Suprapubic skin (tissue), 4 donors: ENCODE results near the gene PACRG. TPM values are rescaled to one million over a fixed set of nuclear protein-coding genes. Genes with fewer than 3 reads are reported as not detected.

Experiments
- DNase-seq, 2 donors: peaks; one replicate each; pipeline ENCODE4 v3.0.0-alpha.2; 2019; ENCODE audit warnings: low spot score in 2 of 2
- H3K27ac ChIP-seq: fragments of 200-600 bp; sonication (generic); one replicate; pipeline ENCODE4 v1.5.1; 2019
- H3K27me3 ChIP-seq: fragments of 200-600 bp; sonication (generic); one replicate; pipeline ENCODE4 v1.5.1; 2019
- H3K36me3 ChIP-seq: fragments of 200-600 bp; sonication (generic); one replicate; pipeline ENCODE4 v1.5.1; 2019
- H3K4me1 ChIP-seq: fragments of 200-600 bp; sonication (generic); one replicate; pipeline ENCODE4 v1.5.1; 2019
- H3K4me3 ChIP-seq: fragments of 200-600 bp; sonication (generic); one replicate; pipeline ENCODE4 v1.5.1; 2019; ENCODE audit warnings: mild to moderate bottlenecking
- H3K9me3 ChIP-seq: fragments of 200-600 bp; sonication (generic); one replicate; pipeline ENCODE4 v1.5.1; 2019
- EP300 ChIP-seq: sonication (generic); formaldehyde crosslinking; IDR thresholded peaks from one replicate; pipeline ENCODE4 v1.6.1; 2017; ENCODE audit warnings: antibody characterized with exemption
- POLR2A ChIP-seq, 2 donors: fragments of 450-650 bp; IDR thresholded peaks; one replicate each; pipeline ENCODE4 v1.6.1; 2017; ENCODE audit warnings: antibody characterized with exemption in 2 of 2, mild to moderate bottlenecking in 2 of 2, moderate library complexity in 2 of 2
- POLR2AphosphoS5 ChIP-seq, 3 donors: sonication (generic); formaldehyde crosslinking; IDR thresholded peaks; one replicate each; pipeline ENCODE4 v1.6.1; 2017; ENCODE audit warnings: antibody characterized with exemption in 3 of 3
- WGBS: methylation state at CpG from one replicate; pipeline ENCODE4 v1.1.5; 2018; 5-methylcytosine and 5-hydroxymethylcytosine counted together
- total RNA-seq, 4 donors: library from RNA; depleted of rRNA; stranded (reverse); fragments of >200 nt; gene quantifications; one replicate each; pipeline ENCODE4 v1.1.0, GENCODE V29; 2016
- TF ChIP-seq, protein P1 (sequence below), 2 donors: fragments of 200-600 bp in 1 of 2; fragments of 450-650 bp in 1 of 2; sonication (generic) in 1 of 2; IDR thresholded peaks; one replicate each; pipeline ENCODE4 v1.5.1; 2016 to 2019; ENCODE audit warnings: antibody characterized with exemption in 2 of 2, mild to moderate bottlenecking in 1 of 2, moderate library complexity in 1 of 2

The PACRG gene
- total RNA-seq, 4 donors from 2014 or later, result 1.1 to 2.3 (median 2.0) TPM

DNA sequence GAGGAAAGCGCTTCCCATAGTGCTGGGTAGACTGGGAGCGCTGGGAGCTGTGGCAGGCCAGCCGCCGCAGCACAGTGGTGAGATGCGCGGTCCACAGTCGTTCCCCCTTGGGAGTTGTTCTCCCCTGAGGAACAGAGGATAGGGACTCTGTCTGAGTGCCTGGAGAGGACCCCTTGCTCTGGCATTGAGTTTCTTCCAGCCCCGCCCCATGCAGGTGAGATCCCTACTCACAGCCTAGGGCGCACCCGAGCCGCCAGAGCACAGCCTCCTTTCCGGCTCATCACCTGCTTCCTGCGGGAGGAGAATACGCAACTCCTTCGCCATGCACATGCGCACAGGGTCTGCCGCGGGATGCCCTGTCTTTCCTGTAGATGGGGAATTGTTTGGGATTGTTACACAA is 140.6 kb downstream of the PACRG start:
- H3K4me1 ChIP-seq, result no peaks in the 10 kb centered on the region
- 92% methylated on average over 18 of the region's 18 CpGs for WGBS
- no peaks in the 10 kb centered on the region for H3K27me3 ChIP-seq
- DNase-seq, result no peak
- no peak overlapping the region for H3K4me3 ChIP-seq
- TF ChIP-seq, protein P1, sequence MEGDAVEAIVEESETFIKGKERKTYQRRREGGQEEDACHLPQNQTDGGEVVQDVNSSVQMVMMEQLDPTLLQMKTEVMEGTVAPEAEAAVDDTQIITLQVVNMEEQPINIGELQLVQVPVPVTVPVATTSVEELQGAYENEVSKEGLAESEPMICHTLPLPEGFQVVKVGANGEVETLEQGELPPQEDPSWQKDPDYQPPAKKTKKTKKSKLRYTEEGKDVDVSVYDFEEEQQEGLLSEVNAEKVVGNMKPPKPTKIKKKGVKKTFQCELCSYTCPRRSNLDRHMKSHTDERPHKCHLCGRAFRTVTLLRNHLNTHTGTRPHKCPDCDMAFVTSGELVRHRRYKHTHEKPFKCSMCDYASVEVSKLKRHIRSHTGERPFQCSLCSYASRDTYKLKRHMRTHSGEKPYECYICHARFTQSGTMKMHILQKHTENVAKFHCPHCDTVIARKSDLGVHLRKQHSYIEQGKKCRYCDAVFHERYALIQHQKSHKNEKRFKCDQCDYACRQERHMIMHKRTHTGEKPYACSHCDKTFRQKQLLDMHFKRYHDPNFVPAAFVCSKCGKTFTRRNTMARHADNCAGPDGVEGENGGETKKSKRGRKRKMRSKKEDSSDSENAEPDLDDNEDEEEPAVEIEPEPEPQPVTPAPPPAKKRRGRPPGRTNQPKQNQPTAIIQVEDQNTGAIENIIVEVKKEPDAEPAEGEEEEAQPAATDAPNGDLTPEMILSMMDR (IDR thresholded peaks at IDR 0.05), result no peak
- TF ChIP-seq POLR2A (IDR thresholded peaks at IDR 0.05) (no peak), POLR2AphosphoS5 (IDR thresholded peaks at IDR 0.05) (no peak), EP300 (no peak)
- no peaks in the 10 kb centered on the region for H3K36me3 ChIP-seq
- H3K27ac ChIP-seq, result no peak overlapping the region
- H3K9me3 ChIP-seq, result no peaks in the 10 kb centered on the region

DNA sequence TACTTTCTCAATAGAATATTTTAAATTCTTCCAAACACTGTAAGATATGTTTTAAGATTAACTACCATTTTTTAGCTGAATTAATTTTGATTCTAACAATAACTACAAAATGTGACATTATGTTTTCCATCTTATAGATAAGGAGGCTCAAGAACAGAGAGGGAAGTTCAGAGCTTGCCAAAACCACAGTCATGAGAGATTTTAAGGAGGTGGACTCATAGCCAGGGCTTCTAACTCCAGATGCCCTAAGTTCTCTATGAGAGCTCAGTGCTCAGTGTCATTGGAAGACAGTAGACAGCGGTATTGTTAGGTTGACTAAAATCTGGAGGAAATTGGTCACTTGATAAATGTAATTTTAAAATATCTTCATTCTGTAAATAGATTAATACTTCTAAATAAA is 144.2 kb downstream of the PACRG start:
- TF ChIP-seq POLR2AphosphoS5 (IDR thresholded peaks at IDR 0.05) (no peak), EP300 (no peak), POLR2A (IDR thresholded peaks at IDR 0.05) (no peak)
- TF ChIP-seq, protein P1 (IDR thresholded peaks at IDR 0.05), result no peak
- H3K27ac ChIP-seq, result no peak overlapping the region
- H3K36me3 ChIP-seq, result no peaks in the 10 kb centered on the region
- H3K27me3 ChIP-seq, result no peaks in the 10 kb centered on the region
- 87% methylated on average over 1 of the region's 1 CpG for WGBS
- DNase-seq, result no peak
- no peak overlapping the region for H3K4me3 ChIP-seq
- H3K9me3 ChIP-seq, result no peaks in the 10 kb centered on the region
- no peaks in the 10 kb centered on the region for H3K4me1 ChIP-seq

DNA sequence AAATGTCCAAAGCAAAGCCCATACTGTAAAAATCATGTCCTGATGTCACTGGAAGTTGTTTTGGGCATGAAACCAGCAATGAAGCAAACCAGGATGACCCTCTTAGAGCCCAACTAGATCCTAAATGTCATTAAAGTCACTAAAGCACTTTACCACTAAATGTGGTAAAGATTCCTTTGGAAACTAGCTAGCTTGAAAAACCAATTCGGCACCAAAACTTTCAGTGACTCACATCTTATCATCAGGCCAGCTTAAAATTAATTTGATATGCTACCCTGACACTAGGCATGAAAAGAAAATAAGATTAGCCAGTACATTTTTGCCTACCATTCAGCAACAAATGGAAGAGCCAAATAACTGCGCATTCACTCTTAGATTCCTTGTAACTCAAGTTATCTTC is 145.8 kb downstream of the PACRG start:
- no peaks in the 10 kb centered on the region for H3K27me3 ChIP-seq
- H3K9me3 ChIP-seq, result no peaks in the 10 kb centered on the region
- H3K36me3 ChIP-seq, result no peaks in the 10 kb centered on the region
- H3K4me1 ChIP-seq, result no peaks in the 10 kb centered on the region
- no peak overlapping the region for H3K27ac ChIP-seq
- no peak for TF ChIP-seq POLR2A (IDR thresholded peaks at IDR 0.05)
- TF ChIP-seq EP300, result no peak
- TF ChIP-seq, protein P1 (IDR thresholded peaks at IDR 0.05), result no peak
- no peak for TF ChIP-seq POLR2AphosphoS5 (IDR thresholded peaks at IDR 0.05)
- no peak overlapping the region for H3K4me3 ChIP-seq
- no peak for DNase-seq
- 76% methylated on average over 2 of the region's 2 CpGs for WGBS

DNA sequence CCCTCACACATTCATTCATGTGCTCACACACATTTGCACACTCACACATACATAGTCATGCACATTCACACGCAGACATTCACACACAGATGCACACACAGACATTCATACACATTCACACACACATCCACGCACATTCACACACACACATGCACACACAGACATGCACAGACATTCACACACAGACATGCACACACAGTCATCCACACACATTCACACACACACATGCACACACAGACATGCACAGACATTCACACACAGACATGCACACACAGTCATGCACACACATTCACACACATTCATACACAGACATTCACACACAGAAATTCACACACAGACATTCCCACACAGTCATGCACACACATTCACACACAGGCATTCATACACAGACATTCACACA is 147.3 kb downstream of the PACRG start:
- no peak for DNase-seq
- H3K36me3 ChIP-seq, result no peaks in the 10 kb centered on the region
- TF ChIP-seq POLR2A (IDR thresholded peaks at IDR 0.05) (no peak), POLR2AphosphoS5 (IDR thresholded peaks at IDR 0.05) (no peak), EP300 (no peak)
- TF ChIP-seq, protein P1 (IDR thresholded peaks at IDR 0.05), result no peak
- no peaks in the 10 kb centered on the region for H3K9me3 ChIP-seq
- no peak overlapping the region for H3K27ac ChIP-seq
- 98% methylated on average over 2 of the region's 2 CpGs for WGBS
- H3K27me3 ChIP-seq, result no peaks in the 10 kb centered on the region
- H3K4me3 ChIP-seq, result no peak overlapping the region
- no peaks in the 10 kb centered on the region for H3K4me1 ChIP-seq

DNA sequence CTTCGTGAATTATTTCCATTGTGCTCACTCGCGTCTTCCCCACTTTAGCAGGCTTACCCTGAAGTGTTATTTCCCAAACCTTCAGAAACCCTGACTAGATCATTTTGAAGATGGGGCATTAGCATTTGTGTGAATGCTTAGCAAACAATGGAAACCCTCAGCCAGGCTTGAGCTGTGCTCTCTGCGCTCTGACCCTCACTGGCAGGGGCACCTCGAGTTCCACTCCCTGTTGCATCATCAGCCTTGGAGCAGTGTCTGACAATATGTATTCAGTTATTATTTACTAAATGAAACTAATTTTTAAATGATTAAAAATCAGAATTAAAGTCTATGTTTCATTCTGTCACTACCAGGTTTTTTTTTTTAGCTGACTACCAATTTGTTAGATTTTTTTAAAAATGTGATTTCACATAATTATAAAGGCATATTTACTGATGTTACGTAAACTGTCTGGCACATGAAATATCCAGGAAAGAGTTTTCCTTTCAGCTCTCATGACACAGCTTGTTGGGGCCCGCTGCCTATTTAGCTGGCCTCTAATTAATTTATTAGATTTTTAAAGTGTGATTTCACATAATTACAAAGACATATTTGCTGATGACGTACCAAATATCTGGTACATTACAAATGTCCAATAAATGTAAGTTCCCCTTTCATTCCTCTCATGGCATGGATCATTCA is 155.2 kb downstream of the PACRG start:
- Histone ChIP-seq H3K27ac (no peak overlapping the region), H3K27me3 (no peaks in the 10 kb centered on the region), H3K4me3 (no peak overlapping the region), H3K36me3 (no peaks in the 10 kb centered on the region), H3K9me3 (no peaks in the 10 kb centered on the region), H3K4me1 (no peaks in the 10 kb centered on the region)
- TF ChIP-seq POLR2AphosphoS5 (IDR thresholded peaks at IDR 0.05) (no peak), POLR2A (IDR thresholded peaks at IDR 0.05) (no peak), EP300 (no peak)
- TF ChIP-seq, protein P1 (IDR thresholded peaks at IDR 0.05), result no peak
- 65% methylated on average over 8 of the region's 8 CpGs for WGBS
- DNase-seq, result no peak
